GM18909 (cell line): ENCODE results near the gene LRRC8C.
A peak's percentile ranks its signal among the peaks of the same experiment; 100 is the strongest.

Experiments used
- ATAC-seq: cut with Tn5 transposase; IDR thresholded peaks from one replicate; pipeline ENCODE4 v1.9.1; 2021; ENCODE audit warnings: mild to moderate bottlenecking; ENCODE audit not compliant: unreplicated experiment, poor library complexity

The LRRC8C gene

DNA sequence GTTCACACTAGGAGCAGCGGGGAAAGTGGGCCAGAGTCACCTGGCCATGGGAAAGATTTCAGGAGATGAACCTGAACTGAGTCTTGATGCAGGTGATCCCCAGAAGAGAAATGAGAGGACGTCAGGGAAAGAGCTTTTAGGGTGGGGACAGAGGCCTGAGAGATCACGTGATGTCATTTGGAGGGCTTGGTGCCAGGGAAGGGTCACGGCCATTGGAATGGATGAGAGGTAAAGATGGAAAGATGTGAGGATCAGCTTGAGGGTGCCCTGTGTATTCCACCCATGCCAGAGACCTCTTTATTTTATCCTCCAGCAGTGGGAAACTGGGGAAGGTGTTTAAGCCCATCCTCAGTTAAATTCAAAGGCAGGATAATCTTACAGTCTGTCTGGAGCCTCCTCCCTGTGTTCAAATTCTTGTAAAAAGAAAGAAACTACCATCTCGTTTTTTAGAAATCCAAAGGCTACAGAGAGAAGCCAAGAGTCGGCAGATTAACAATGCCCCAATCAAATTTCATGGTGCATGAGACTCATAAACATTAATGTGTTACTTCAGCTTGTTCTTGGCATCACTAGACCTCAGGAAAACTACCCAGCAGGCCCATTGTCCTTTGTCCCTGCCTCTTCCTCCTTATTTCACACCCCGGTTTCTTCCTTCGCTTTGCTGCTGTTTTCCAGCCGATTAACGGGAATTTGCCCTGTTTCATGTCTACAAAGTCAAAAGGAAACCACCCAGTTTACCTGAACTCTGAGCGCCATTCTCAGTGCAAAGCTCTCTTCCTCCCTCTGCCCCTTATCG, 94.8 kb downstream of the LRRC8C start:
- ATAC-seq, result no peak

DNA sequence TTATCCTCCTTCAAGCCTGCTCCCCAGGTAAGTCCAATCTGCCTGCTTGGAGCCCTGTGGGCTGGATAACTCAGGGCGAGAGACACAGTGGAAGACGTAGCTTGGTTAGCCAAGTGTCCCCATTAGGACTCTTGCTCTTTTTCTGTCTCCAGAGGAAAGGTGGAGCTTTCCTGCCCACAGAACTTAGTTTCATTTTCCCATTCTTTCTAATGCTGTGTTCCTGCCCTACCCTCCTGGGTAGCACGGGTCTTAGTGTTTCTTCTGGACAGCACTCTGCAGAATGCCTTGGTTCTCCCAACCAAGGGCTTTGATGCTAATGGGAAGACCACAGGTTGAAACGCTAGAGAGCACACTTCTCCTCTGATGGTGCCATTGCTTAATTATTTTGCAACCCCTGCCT, 95.5 kb downstream of the LRRC8C start:
- ATAC-seq, result no peak

DNA sequence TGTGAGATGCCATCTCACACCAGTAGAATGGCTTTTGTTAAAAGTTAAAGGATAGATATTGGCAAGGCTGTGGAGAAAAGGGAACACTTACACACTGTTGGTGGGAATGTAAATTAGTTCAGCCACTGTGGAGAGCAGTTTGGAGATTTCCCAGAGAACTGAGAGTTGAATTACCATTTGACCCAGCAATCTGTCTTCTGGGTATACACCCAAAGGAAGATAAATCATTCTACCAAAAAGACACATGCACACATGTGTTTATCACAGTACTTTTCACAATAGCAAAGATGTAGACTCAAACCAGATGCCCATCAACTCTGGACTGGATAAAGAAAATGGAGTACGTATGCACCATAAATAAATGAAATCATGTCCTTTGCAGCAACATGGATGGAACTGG, 99.3 kb downstream of the LRRC8C start:
- ATAC-seq, result no peak

DNA sequence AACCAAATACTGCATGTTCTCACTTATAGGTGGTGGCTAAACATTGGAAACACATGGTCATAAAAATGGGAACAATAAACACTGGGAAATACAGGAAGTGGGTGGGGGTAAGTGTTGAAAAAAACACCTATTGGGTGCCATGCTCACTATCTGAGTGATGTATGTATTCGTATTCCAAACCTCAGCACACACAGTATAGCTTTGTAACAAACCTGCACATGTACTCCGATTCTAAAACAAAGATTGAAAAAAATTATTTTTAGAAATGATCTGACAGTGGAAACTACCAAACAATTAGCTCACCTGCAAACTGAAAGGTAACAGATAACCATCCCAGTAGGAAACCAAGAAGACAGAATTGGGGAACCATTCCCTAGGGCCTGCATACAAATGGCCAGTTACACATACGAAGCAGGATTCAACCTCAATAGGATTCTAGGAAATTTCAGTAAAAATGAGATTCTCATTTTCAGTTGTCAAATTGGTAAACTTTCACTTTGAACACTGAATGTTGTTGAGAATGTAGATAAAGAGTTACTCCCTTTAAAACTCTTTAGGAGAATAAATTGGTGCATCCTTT, 99.8 kb downstream of the LRRC8C start:
- no peak for ATAC-seq

DNA sequence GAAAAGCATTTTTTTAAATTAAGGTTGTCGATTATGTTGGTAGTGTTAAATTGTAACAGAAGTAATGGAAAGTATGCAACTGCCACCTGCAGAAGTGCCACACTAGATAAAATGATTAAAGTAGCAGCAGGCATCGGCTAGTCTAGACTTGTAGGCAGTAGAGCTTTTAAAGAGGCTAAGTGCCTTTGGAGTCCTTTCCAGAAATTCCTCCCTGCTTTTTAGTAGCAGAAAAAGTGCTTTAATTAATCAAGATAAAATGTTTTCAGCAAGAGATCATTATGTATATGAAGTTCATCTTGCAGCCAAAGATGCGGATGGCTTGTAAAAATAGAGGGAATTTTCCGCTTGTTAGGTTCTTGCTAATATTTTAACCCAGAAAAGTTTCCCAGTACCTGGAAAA, 100.8 kb downstream of the LRRC8C start:
- no peak for ATAC-seq

DNA sequence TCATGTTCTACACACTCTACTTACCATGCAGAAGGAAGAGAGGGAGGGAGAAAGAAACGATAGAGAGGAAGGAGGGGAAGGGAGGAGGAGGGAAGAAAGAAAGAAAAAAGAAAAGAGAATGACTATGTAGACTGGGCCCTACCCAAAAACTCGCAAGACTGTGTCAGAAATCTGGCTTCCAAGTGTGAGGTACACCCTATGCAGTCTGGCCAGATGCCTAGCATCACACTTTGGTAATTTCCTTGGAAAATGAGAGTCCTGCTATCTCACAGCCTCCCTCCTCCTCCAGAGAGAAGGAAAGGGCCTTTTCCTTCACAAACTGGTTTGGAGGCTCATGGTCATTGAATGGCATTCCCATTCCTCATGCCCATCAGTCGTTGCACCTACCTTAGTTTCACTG, 101.5 kb downstream of the LRRC8C start:
- no peak for ATAC-seq

DNA sequence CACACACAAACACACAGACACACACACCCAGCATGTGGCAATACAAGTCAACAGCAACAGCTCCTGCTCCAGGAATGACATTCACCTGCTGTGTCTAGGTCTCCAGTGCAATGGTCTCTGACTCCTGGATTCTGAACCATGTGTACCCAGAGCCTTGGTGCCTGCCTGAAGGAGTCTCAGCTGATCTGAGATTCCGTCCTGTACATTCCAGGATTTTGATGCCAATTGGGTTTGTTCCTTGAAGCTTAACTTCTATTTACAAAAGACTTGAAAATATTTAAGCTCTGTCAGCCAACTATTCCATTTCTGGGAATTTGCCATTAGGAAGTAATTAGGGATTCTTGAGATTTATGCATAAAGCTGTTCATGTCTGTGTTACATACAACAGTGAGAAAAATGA, 102.6 kb downstream of the LRRC8C start:
- ATAC-seq, result no peak

DNA sequence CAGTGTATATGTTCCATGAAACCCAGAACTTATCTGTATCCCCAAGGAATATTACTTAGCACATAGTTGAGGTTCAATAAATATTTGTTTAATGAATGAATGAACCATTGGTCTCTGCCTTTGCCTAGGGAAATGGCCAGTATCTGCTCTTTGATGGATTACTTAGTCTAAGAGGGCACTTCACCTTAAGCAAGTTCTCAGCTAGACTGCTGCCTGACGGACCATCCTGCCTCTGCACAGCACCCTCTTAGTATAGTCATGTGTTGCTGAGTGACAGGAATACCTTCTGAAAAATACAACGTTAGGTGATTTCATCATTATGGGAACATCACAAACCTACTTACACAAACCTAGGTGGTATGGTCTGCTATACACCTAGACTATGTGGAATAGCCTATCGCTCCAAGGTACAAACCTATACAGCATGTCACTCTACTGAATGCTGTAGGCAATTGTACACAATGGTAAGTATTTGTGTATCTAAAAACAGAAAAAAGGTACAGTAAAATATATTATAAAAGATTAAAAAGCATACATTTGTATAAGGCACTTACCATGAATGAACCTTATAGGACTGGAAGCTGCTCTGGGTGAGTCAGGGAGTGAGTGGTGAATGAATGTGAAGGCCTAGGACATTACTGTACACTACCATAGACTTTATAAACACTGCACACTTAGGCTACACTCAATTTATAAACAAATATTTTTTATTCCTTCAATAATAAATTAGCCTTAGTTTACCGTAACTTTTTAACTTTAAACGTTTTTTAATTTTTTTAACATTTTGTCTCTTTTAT, 104.2 kb downstream of the LRRC8C start:
- ATAC-seq, result no peak

DNA sequence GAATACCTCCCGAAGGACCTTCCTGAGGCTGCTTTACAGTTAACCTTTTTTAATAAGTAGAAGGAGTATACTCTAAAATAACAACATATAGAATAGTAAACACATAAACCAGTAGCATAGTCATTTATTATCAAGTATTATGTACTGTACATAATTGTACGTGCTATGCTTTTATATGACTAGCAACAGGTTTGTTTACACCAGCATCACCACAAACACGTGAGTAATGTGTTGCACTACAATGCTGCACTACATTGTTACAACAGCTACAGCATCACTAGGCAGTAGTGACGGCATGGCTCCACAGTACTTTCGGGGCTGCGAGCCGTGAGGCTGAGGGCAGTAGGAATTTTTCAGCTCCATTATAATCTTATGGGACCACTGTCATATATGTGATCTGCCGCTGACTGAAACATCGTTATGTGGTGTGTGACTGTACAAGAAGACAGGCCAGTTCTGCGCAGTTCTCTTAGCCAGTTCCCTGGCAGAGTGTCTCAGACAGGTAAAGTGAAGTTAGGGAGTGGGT, 105.1 kb downstream of the LRRC8C start:
- ATAC-seq, result no peak

DNA sequence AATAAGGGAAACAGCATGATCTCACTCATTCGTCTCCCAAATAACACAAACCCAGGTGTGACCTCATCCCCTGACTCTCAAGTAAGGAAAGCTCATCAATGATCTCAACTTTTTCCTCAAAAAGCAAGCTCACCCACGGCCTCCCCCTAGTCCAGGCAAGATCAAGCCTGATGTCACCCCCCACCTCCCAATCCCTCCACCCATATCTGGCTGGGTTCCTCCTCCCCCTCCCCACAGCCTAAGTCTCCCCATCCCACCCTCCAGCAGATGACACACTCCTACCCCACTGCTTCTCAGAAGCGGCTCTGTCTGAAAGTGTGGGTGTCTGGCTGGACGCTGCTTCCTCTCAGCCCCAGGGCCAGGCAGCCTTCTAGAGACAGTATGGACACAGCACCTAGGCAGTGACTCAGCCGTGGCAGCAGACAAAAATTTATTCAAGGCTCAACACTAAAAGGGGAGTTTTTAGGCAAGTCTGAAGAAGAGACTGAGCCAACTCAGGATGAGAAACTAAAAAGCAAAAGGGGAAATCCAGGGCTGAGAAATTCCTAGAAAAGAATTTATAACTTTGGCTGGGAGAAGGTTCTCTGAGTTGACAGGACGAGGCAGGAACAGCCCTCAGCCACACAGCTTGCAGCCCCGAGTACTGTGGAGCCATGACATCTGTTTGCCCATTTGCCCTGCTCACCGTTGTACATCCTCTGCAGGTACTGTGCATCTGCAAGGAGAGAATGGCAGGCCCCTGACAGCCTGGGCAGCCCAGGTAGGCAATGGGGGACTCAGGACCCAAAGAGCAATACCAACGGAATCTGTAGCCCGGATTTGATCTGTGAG, 106.3 kb downstream of the LRRC8C start:
- ATAC-seq, result peak; percentile 53

DNA sequence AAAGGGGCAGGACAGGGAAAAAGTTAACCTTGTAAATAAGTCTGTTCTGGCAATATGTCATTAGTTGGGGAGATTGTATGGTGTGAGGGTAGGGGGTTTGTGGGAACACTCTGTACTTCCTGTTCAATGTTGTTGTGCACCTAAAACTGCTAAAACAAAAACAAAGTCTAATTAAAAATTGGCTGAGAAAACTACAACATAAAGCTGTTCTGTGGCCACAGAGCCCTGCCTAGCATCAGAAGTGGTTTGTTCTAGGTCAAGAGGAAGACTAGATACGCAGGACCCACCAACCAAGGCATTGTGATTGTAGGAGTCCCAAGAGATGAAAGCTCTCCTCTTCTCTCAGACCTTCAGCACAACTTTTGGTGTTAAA, 106.9 kb downstream of the LRRC8C start:
- ATAC-seq, result no peak

DNA sequence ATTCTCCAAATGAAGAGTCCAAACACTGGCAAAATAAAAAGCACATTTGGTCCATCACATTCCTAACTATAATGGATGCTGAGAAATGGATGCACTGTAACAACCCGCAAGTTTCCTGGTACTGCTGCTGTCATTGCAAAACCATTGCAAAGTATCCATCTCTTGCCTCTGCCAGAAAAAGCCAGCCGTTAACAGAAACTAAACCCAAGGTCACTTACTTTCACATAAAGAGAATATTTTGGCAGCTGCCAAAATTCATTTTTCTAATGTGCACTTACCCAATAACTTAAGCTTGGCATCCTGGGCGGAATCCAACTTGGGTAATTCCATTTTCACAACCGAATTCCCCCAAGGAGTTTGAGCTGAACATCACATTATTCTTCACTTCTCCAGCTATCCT, 110.9 kb downstream of the LRRC8C start:
- ATAC-seq, result no peak

DNA sequence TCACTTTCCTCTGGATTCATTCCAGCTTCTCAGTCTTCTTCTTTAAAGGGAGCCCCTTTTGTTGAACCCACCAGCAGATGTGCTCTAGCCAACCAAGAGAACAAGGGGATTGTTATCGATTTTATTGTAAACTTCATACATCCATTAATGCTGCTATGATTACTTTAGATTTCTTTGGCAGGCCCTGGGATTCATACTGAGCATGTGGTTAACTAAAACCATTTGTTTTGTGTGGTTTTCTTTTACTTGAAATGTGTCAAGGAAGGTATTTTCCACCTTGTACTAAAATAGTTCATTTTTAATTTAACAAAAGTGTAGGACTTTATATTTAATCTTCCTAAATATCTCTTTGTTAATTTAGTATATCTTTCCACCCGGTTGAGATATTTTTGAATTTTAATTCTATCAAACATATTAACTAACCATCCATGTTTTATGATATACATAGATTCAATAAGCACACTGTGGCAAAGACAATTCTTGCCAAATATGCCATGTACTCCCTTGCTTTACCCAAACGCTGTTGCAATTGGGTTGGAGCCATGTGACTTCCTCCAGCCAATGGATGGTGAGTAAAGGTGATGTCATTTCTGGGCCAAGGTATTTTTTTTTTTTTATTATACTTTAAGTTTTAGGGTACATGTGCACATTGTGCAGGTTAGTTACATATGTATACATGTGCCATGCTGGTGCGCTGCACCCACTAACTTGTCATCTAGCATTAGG, 113.7 kb downstream of the LRRC8C start:
- ATAC-seq, result no peak

DNA sequence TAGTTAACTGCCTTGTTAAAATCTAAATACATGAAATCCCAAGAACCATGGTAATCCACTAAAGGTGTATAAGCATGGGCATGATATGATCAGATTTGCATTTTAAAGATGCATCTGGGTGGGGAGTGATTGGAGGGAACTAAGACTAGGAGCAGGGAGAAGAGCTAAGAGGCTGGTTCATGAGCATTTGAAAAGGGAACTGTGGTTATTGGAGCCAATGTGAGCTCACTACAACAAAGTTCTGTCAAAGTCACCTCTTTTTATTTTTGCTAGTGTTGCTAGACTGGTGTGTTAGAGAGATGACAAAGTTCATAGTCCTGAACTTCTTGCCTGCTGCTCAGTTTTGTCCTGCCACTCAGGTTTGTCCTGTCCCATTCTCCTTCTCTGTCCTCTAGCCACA, 120.8 kb downstream of the LRRC8C start:
- no peak for ATAC-seq

DNA sequence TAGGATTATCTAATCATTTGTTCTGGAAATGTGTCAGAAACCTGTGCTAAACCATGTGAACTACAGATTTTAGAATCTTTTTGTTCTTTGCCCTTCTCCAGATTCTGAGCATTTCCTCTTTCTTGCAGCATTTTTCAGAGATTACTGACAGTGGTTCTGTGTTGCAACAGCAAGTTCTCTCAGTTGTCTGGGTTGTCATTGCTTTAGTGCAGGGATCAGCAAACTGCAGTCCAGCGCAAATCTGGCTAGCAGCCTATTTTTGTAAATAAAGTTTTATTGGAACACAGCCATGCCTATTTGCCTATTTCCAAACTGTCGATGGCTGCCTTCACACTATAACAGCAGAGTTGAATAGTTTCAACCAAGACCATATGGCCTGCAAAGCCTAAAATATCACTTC, 121.6 kb downstream of the LRRC8C start:
- no peak for ATAC-seq

DNA sequence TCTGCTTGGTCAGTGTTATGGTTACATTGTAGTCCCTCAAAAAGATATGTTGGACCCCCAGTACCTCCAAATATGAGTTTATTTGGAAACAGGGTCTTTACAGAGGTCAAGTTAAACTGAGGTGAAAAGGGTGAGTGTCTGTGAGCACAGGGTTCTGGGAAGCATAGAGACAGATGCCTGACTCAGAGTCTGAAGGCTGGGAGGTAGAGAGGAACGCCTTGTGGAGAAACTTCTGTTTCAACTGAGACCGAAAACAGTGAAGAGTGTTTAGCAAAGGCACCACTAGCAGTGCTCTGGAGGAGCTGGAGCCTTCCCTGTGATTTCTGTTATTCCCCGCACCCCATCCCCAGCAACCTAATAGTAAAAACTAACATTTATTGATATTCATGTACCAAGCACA, 122.7 kb downstream of the LRRC8C start:
- ATAC-seq, result no peak

DNA sequence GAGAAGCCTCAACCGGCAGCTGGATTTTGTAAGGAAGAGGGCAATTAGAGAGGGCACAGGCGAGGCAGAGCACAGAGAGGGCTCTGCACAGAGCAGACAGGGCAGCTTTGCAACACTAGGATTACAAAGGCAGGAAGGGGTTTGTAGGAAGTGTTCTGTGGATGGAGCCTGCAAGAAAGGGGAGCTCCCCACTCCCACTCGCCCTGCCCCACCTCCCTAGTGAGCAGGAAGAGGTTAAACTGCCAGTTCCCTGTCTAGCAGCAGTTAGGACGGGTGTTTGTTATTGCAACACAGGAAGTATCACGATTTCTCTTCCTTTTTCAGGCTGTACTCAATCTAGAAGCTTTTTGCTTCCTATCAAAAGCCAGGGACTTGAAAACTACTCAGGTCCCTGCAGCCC, 124.6 kb downstream of the LRRC8C start:
- peak; percentile 58 for ATAC-seq

DNA sequence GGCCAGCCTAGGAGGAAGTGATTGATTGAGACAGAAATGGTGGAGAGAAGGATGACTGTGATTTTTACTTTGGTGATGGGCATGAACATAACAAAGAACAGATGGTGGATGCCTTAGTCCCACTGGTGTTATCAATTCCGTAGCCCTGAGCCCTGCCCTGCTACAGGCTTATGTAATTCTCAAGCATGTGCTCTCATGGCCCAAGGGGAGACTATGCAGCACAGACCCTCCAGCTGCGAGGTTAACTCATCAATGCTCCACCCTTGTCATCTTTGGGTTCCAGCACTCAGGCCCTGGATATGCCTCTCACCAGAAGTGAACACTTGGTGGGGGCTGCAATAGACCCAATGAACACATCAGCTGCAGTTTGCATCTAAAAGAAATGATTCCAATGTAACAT, 125.2 kb downstream of the LRRC8C start:
- no peak for ATAC-seq

DNA sequence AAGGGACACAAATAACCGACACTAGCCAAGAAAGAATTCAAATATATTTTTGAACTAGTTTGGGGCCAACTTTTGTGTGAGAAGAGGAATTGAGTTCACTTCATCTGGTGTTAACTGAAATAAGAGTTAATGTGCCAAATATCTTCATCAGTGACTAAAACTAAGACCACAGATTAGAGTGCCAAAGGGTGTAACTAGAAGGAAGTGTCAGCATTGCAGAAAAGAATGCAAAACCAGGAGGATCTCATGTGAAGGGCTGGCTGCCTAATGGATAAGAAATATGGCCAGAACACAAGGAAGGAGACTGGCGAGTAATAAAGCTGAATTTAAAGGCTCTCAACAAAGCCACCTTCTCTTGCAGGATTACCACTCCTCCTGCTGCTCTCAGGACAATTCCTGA, 126.1 kb downstream of the LRRC8C start:
- ATAC-seq, result no peak

DNA sequence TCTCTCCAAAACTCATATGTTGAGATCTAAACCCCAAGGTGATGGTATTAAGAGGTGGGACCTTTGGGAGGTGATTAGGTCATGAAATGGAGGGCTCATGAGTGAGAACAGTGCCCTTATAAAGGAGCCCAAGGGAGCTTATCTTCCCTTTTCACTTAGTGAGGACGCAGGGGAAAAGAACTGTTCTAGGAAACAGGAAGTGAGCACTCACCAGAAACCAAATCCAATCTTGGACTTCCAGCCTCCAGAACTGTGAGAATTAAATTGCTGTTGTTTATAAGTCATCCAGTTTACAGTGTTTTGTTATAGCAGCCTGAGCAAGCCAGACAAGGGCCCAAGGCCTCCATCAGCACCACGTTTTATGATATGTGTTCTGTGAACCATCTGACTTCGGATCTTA, 127.6 kb downstream of the LRRC8C start:
- ATAC-seq, result no peak
